ENCODE results near the gene MYCBP2. TPM values are rescaled to one million over a fixed set of nuclear protein-coding genes. Genes with fewer than 3 reads are reported as not detected.
"Not testable (repeated sequence)": the region's sequence is repeated elsewhere in the genome, so short reads cannot be mapped to it uniquely, and the experiment has no call there.

The MYCBP2 gene
- total RNA-seq, 1 experiment from 2014 or later: 53.3 TPM

- Histone ChIP-seq H2AFZ (ENCODE audit: low read length) (no peak overlapping the region), H3K27ac (ENCODE audit: low read length) (no peak overlapping the region), H3F3A (ENCODE audit: low read length, unreplicated experiment) (no peaks in the 10 kb centered on the region), H4K20me1 (ENCODE audit: low read length) (no peaks in the 10 kb centered on the region), H3K79me2 (ENCODE audit: low read length) (no peaks in the 10 kb centered on the region), H3K36me3 (ENCODE audit: low read depth, low read length) (peaks cover 17% of the 10 kb centered on the region), H3K9me3 (ENCODE audit: low read length) (no peaks in the 10 kb centered on the region), H3K9ac (ENCODE audit: low read length) (no peak overlapping the region), H3K27me3 (ENCODE audit: low read length) (no peaks in the 10 kb centered on the region), H3K4me3 (ENCODE audit: low read length) (no peak overlapping the region), H3K4me1 (ENCODE audit: insufficient read depth, low read length) (no peaks in the 10 kb centered on the region), H3K4me2 (ENCODE audit: low read length) (no peak overlapping the region), H3K9me2 (replicated peaks; ENCODE audit: low read length) (no peaks in the 10 kb centered on the region)
- POLR2A ChIA-PET (ENCODE audit: unreplicated experiment): no interaction called here
- intact Hi-C loops (cut with micrococcal nuclease): loop anchor here (10.0 kb wide), 1 partner anchor 184 kb away; no protein-coding TSS in a partner anchor
- TF ChIP-seq EZH2phosphoT487 (IDR thresholded peaks at IDR 0.05; ENCODE audit: borderline replicate concordance, low read length): no peak
- TF ChIP-seq CTCF (conservative IDR thresholded peaks at IDR 0.05; ENCODE audit: low read depth, low read length): no peak
- TF ChIP-seq EZH2 (IDR thresholded peaks at IDR 0.05; ENCODE audit: low read length, unreplicated experiment): no peak
- BruUV-seq (replicated peaks): no TSS peak
- DNase-seq: no peak
- CTCF ChIA-PET: no interaction called here
- no peak for ATAC-seq
These were observed 317.9 kb downstream of the MYCBP2 start for GRCh38 chr13:77009011-77009410.

GRCh38 chr13:77008337-77008736, 318.6 kb downstream of the MYCBP2 start:
- CTCF ChIA-PET; H3K27ac ChIP-seq (ENCODE audit: low read length); H4K20me1 ChIP-seq (ENCODE audit: low read length); DNase-seq; H2AFZ ChIP-seq (ENCODE audit: low read length); H3K9me2 ChIP-seq (replicated peaks; ENCODE audit: low read length); H3K9ac ChIP-seq (ENCODE audit: low read length); H3K9me3 ChIP-seq (ENCODE audit: low read length); H3K79me2 ChIP-seq (ENCODE audit: low read length); BruUV-seq (replicated peaks); H3F3A ChIP-seq (ENCODE audit: low read length, unreplicated experiment); H3K4me1 ChIP-seq (ENCODE audit: insufficient read depth, low read length); H3K4me3 ChIP-seq (ENCODE audit: low read length); H3K27me3 ChIP-seq (ENCODE audit: low read length); ATAC-seq; POLR2A ChIA-PET (ENCODE audit: unreplicated experiment); H3K4me2 ChIP-seq (ENCODE audit: low read length): not testable (repeated sequence)
- intact Hi-C loops (cut with micrococcal nuclease): loop anchor here (10.0 kb wide), 1 partner anchor 184 kb away; no protein-coding TSS in a partner anchor
- peaks cover 15% of the 10 kb centered on the region for H3K36me3 ChIP-seq (ENCODE audit: low read depth, low read length)

GRCh38 chr13:77002590-77003190, 324.2 kb downstream of the MYCBP2 start:
- no peaks in the 10 kb centered on the region for H3K9me3 ChIP-seq (ENCODE audit: low read length)
- peaks cover 15% of the 10 kb centered on the region for H3K4me1 ChIP-seq (ENCODE audit: insufficient read depth, low read length)
- POLR2A ChIA-PET (ENCODE audit: unreplicated experiment): no interaction called here
- peak; percentile 74 for TF ChIP-seq CTCF (conservative IDR thresholded peaks at IDR 0.05; ENCODE audit: low read depth, low read length)
- TF ChIP-seq EZH2phosphoT487 (IDR thresholded peaks at IDR 0.05; ENCODE audit: borderline replicate concordance, low read length): no peak
- CTCF ChIA-PET: interaction anchor here (0.6 to 0.9 kb wide), 3 partner anchors 24 to 334 kb away, joined by 3 to 9 read pairs (median 4); no protein-coding TSS in a partner anchor
- no peak overlapping the region for H3K27ac ChIP-seq (ENCODE audit: low read length)
- intact Hi-C loops (cut with micrococcal nuclease): loop anchor here (5.0 to 10.0 kb wide), 2 partner anchors 100 to 178 kb away; no protein-coding TSS in a partner anchor
- peak; percentile 25 for ATAC-seq
- no TSS peak for BruUV-seq (replicated peaks)
- H3K9ac ChIP-seq (ENCODE audit: low read length): no peak overlapping the region
- H3K4me3 ChIP-seq (ENCODE audit: low read length): no peak overlapping the region
- no peak overlapping the region for H2AFZ ChIP-seq (ENCODE audit: low read length)
- H3F3A ChIP-seq (ENCODE audit: low read length, unreplicated experiment): no peaks in the 10 kb centered on the region
- H3K4me2 ChIP-seq (ENCODE audit: low read length): no peak overlapping the region
- peak; percentile 53 for DNase-seq
- H3K9me2 ChIP-seq (replicated peaks; ENCODE audit: low read length): no peaks in the 10 kb centered on the region
- no peaks in the 10 kb centered on the region for H3K27me3 ChIP-seq (ENCODE audit: low read length)
- peaks cover 12% of the 10 kb centered on the region; the same call in 1 of the 2 replicates for H3K36me3 ChIP-seq (ENCODE audit: low read depth, low read length)
- no peaks in the 10 kb centered on the region for H3K79me2 ChIP-seq (ENCODE audit: low read length)
- H4K20me1 ChIP-seq (ENCODE audit: low read length): no peaks in the 10 kb centered on the region
